Heart right ventricle (tissue), 16 donors: ENCODE results near the gene PTPRN2. TPM values are rescaled to one million over a fixed set of nuclear protein-coding genes. Genes with fewer than 3 reads are reported as not detected.

Experiments used
- ATAC-seq, 8 donors: fragments of 200-7000 bp; cut with Tn5 transposase; one replicate each; pipeline ENCODE4 v1.9.1; 2020; ENCODE audit warnings: mild to moderate bottlenecking in 8 of 8, moderate library complexity in 8 of 8, moderate number of reproducible peaks in 1 of 8
- DNase-seq, 2 donors: peaks; one replicate each; pipeline ENCODE4 v3.0.0-alpha.2; 2020
- H3K27ac ChIP-seq, 10 donors: fragments of 200-600 bp; sonication (generic) in 2 of 10; one replicate each; pipeline versions ENCODE4 v1.5.0 to v1.8.0; 2020 to 2022; ENCODE audit warnings: mild to moderate bottlenecking in 3 of 10
- H3K27me3 ChIP-seq, 7 donors: fragments of 200-600 bp; one replicate each; pipeline ENCODE4 v1.8.0; 2021 to 2022; ENCODE audit warnings: mild to moderate bottlenecking in 2 of 7
- H3K36me3 ChIP-seq, 9 donors: fragments of 200-600 bp; sonication (generic) in 1 of 9; one replicate each; pipeline versions ENCODE4 v1.5.0 to v1.8.0; 2020 to 2022; ENCODE audit warnings: mild to moderate bottlenecking in 2 of 9
- H3K4me1 ChIP-seq, 9 donors: fragments of 200-600 bp; sonication (generic) in 1 of 9; one replicate each; pipeline versions ENCODE4 v1.5.0 to v1.8.0; 2020 to 2022; ENCODE audit warnings: mild to moderate bottlenecking in 4 of 9
- H3K4me3 ChIP-seq, 10 donors: fragments of 200-600 bp; sonication (generic) in 2 of 10; one replicate each; pipeline versions ENCODE4 v1.5.0 to v1.8.0; 2020 to 2022; ENCODE audit warnings: mild to moderate bottlenecking in 7 of 10, moderate library complexity in 2 of 10
- H3K9me3 ChIP-seq, 11 donors: fragments of 200-600 bp in 10 of 11; sonication (generic) in 2 of 11; one replicate each; pipeline versions ENCODE4 v1.5.0 to v1.8.0; 2013 to 2022; ENCODE audit warnings: mild to moderate bottlenecking in 2 of 11, control low read depth in 1 of 11, moderate library complexity in 1 of 11
- WGBS, 2 donors: extraction: QIAGEN DNeasy Blood & Tissue Kit; methylation state at CpG; one replicate each; pipeline ENCODE4 v1.1.7; 2013; ENCODE audit warnings: inconsistent platforms in 1 of 2; 5-methylcytosine and 5-hydroxymethylcytosine counted together
- intact Hi-C, 10 donors: fragments of 100-400 bp; cut with DNase I; formaldehyde crosslinking; loops; one replicate each; pipeline versions ENCODE4 v1.11.1 to v1.14.2; 2022
- polyA plus RNA-seq, 2 donors: library from polyadenylated mRNA; stranded (reverse); fragments of 200-250 nt; gene quantifications; one replicate each; pipeline ENCODE4 v1.2.3, GENCODE V29; 2013
- total RNA-seq, 10 donors: library from RNA; stranded (reverse); fragmentation: NEBNext Ultra II Directional in 3 of 10; extraction: Animal tissue kit (Norgen Biotek cat#: 25700) in 3 of 10; gene quantifications; one replicate each; pipeline versions ENCODE4 v1.2.1 to v1.2.4, GENCODE V29; 2021 to 2023
- TF ChIP-seq, protein P1 (sequence below), 9 donors: fragments of 200-600 bp; sonication (generic) in 2 of 9; IDR thresholded peaks; one replicate each; pipeline versions ENCODE4 v1.5.0 to v1.8.0; 2021 to 2022; ENCODE audit warnings: antibody characterized with exemption in 9 of 9, mild to moderate bottlenecking in 5 of 9, moderate library complexity in 1 of 9
- donor health status: Arrhythmogenic right ventricular cardiomyopathy.
- donor health status: ischemic (EF 13 %, LVEDD 7.1; RV severe dilation, severe dysfunction).
- donor health status: healthy with polysubstance abuse.
- donor health status: DM: no; HTN: yes; CAD: no.
- donor health status: DM: no; HTN: no; CAD: no.
- donor health status: ischemic (EF 25% LVEDD 6.9; RV normal size, moderate dysfunction).
- donor health status: ischemic (EF 25% LVEDD 5.7; RV mildly dilated, moderate dysfunction).
- donor health status: healthy.
- donor health status: DM: yes; HTN: yes; CAD: no.
- donor health status: Ischemic cardiomyopathy.
- donor health status: ischemic (EF 35%, LVEDD 5.7; RV mildly dilated, moderate dysfunction).
- donor health status: nonischemic (EF 11% LVEDD 7.7; RV severe dilation, severe dysfunction).
- donor health status: DM: yes; HTN: yes; CAD: no.
- donor health status: PGD.
- donor health status: ischemic (EF 29% LVEDD 5.4; RV normal size, mild dysfunction).
- donor health status: nonischemic (EF 23%, LVEDD 6.1; RV moderate dilation, normal function).

The PTPRN2 gene
- total and polyA plus RNA-seq, 12 donors, result 0.82 to 1.8 (median 1.3) TPM

DNA sequence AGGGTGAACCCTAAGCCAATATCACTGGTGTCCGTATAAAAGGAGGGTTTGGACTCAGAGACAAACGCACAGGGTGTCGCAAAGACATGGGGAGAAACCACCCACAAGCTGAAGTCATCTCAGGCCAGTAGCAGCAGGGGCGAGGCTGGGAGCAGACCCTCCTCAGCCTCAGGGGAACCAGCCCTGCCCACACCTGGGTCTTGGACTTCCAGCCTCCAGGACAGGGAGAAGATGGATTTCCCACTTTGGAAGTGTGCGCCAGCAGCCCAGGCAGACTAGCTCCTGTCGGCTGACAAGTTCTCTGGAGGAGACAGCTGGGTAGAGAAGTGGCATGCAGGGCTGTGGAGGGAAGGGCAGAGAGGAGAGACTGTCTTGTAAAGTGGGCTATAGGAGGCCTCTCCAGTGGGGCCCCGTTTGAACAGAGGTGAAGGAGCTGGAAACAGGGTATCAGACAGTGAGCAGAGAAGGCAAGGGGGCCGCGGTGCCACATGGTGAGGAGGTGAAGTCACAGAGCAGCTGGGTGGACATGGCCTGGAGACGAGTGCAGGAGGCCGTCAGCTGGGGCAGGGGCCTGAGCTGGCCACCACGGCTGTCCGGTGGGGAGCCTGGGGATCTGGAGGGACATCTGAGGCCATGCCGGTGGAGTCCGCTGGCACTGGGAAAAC, 475.6 kb downstream of the PTPRN2 start:
- no peak overlapping the region for H3K4me3 ChIP-seq
- 87 to 90% methylated on average over 15 of the region's 15 CpGs for WGBS, 2 donors
- no peak for ATAC-seq

GRCh38 chr7:158111049-158111751, 476.4 kb downstream of the PTPRN2 start:
- TF ChIP-seq, protein P1, sequence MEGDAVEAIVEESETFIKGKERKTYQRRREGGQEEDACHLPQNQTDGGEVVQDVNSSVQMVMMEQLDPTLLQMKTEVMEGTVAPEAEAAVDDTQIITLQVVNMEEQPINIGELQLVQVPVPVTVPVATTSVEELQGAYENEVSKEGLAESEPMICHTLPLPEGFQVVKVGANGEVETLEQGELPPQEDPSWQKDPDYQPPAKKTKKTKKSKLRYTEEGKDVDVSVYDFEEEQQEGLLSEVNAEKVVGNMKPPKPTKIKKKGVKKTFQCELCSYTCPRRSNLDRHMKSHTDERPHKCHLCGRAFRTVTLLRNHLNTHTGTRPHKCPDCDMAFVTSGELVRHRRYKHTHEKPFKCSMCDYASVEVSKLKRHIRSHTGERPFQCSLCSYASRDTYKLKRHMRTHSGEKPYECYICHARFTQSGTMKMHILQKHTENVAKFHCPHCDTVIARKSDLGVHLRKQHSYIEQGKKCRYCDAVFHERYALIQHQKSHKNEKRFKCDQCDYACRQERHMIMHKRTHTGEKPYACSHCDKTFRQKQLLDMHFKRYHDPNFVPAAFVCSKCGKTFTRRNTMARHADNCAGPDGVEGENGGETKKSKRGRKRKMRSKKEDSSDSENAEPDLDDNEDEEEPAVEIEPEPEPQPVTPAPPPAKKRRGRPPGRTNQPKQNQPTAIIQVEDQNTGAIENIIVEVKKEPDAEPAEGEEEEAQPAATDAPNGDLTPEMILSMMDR (IDR thresholded peaks at IDR 0.05), result no peak
- H3K4me3 ChIP-seq, result no peak overlapping the region
- H3K36me3 ChIP-seq, result no peaks in the 10 kb centered on the region
- no peak overlapping the region for H3K27ac ChIP-seq
- no peaks in the 10 kb centered on the region for H3K4me1 ChIP-seq
- H3K9me3 ChIP-seq, result peaks cover 0 to 79% (median 5%) of the 10 kb centered on the region in 11 donors
- WGBS, 2 donors, result 75 to 79% methylated on average over 16 of the region's 16 CpGs
- intact Hi-C loops, result no loop called here
- no peak for DNase-seq
- no peak for ATAC-seq
- H3K27me3 ChIP-seq, result peaks cover 0 to 12% (median 3%) of the 10 kb centered on the region in 7 donors

More for the DNA sequence above, 475.6 kb downstream of the PTPRN2 start:
- intact Hi-C loops, result no loop called here
- H3K4me1 ChIP-seq, result no peaks in the 10 kb centered on the region
- H3K27me3 ChIP-seq, result peaks cover 0 to 7% (median 0%) of the 10 kb centered on the region in 7 donors
- no peak for DNase-seq
- H3K27ac ChIP-seq, result no peak overlapping the region
- no peaks in the 10 kb centered on the region for H3K36me3 ChIP-seq
- TF ChIP-seq, protein P1 (IDR thresholded peaks at IDR 0.05), result no peak
- peaks cover 0 to 84% (median 9%) of the 10 kb centered on the region in 11 donors for H3K9me3 ChIP-seq

- Histone ChIP-seq H3K9me3 (peaks cover 0 to 73% (median under 1%) of the 10 kb centered on the region in 11 donors), H3K4me1 (no peaks in the 10 kb centered on the region), H3K36me3 (no peaks in the 10 kb centered on the region), H3K4me3 (no peak overlapping the region), H3K27me3 (peaks cover 0 to 17% (median 4%) of the 10 kb centered on the region in 7 donors), H3K27ac (no peak overlapping the region)
- intact Hi-C loops, result no loop called here
- TF ChIP-seq, protein P1 (IDR thresholded peaks at IDR 0.05), result no peak
- DNase-seq (no peak), ATAC-seq (no peak)
- 86 to 87% methylated on average over 14 of the region's 14 CpGs for whole genome bisulfite sequencing, 2 donors
Measured at GRCh38 chr7:158110661-158111048, 477.0 kb downstream of the PTPRN2 start.

GRCh38 chr7:158110034-158110590, 477.5 kb downstream of the PTPRN2 start:
- Histone ChIP-seq H3K4me1 (no peaks in the 10 kb centered on the region), H3K27me3 (peaks cover 0 to 17% (median 4%) of the 10 kb centered on the region in 7 donors), H3K27ac (no peak overlapping the region), H3K36me3 (no peaks in the 10 kb centered on the region), H3K4me3 (no peak overlapping the region), H3K9me3 (peaks cover 0 to 68% (median 0%) of the 10 kb centered on the region in 11 donors)
- DNase-seq (no peak), ATAC-seq (no peak)
- intact Hi-C loops, result no loop called here
- TF ChIP-seq, protein P1 (IDR thresholded peaks at IDR 0.05), result no peak
- WGBS, 2 donors, result 91 to 94% methylated on average over 15 of the region's 15 CpGs
